ENCODE results near the gene GTF2H2C_2.
A peak's percentile ranks its signal among the peaks of the same experiment; 100 is the strongest.
"Not testable (repeated sequence)": the region's sequence is repeated elsewhere in the genome, so short reads cannot be mapped to it uniquely, and the experiment has no call there.

The GTF2H2C_2 gene

DNA sequence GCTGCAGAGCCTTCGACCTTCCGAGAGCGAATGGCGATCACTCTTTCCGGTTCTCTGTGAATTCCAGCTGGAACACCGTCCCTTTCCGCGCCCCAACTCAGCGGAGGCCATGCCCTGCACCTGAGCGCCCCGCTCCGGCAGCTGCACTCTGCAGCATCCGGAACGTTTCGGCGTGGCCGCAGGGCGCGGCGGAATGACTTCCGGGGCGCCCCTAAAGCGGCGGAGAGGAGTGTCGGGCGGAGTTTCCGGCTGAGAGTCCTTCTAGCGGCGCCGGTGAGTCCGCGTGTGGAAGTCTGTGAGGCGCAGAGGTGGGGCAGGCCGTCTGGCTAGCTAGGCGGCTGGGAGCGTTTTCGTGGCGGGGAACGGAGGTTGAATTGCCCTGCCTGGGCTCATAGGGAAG, at the start of gene GTF2H2C_2:
Gene GTF2H2C_2 (plus strand): TSS at position 252 of the 400 bp plus-strand sequence.
- H3K4me3 ChIP-seq; H3K27ac ChIP-seq (replicated peaks); H3K27me3 ChIP-seq (ENCODE audit: low read depth); H3K4me1 ChIP-seq; DNase-seq; H3K36me3 ChIP-seq; H3K9me3 ChIP-seq (replicated peaks); intact Hi-C loops (cut with micrococcal nuclease): not testable (repeated sequence)

DNA sequence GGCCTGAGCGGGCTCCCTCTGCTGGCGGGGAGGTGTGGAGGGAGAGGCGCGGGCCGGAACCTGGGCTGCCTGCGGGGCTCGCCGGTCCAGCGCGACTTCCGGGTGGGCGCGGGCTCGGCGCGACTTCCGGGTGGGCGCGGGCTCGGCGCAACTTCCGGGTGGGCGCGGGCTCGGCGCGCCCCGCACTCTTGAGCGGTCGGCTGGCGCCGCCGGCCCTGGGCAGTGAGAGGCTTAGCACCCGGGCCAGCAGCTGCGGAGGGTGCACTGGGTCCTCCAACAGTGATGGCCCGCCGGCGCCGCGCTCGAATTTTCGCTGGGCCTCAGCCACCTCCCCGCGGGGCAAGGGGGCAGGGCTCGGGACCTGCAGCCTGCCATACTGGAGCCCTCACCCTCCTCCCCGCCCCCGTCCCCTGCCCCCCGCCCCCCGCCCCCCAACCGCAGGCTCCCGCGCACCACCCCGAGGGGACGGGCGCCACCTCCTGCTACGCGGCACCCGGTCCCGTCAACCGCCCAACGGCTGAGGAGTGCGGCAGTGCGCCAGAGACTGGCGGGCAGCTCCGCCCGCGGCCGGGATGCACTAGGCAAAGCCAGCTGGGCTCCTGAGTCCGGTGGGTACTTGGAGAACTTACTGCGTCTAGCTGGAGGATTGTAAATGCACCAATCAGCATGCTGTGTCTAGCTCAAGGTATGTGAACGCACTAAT, 14.0 kb upstream of the GTF2H2C_2 start:
- H3K36me3 ChIP-seq; H3K4me1 ChIP-seq; intact Hi-C loops (cut with micrococcal nuclease); H3K9me3 ChIP-seq (replicated peaks); H3K27me3 ChIP-seq (ENCODE audit: low read depth): not testable (repeated sequence)
- peak; percentile 39 for DNase-seq
- Histone ChIP-seq H3K4me3 (peak overlapping the region; percentile 64), H3K27ac (replicated peaks) (peak overlapping the region; percentile 83)

GRCh38 chr5:70421322-70421721, 6.2 kb downstream of the GTF2H2C_2 start:
- intact Hi-C loops (cut with micrococcal nuclease); H3K27me3 ChIP-seq (ENCODE audit: low read depth); H3K36me3 ChIP-seq; H3K4me3 ChIP-seq; DNase-seq; H3K27ac ChIP-seq (replicated peaks); H3K4me1 ChIP-seq; H3K9me3 ChIP-seq (replicated peaks): not testable (repeated sequence)

GRCh38 chr5:70423215-70423614, 8.0 kb downstream of the GTF2H2C_2 start:
- H3K36me3 ChIP-seq; H3K4me1 ChIP-seq; intact Hi-C loops (cut with micrococcal nuclease); H3K27me3 ChIP-seq (ENCODE audit: low read depth); H3K9me3 ChIP-seq (replicated peaks); H3K4me3 ChIP-seq; H3K27ac ChIP-seq (replicated peaks); DNase-seq: not testable (repeated sequence)

- H3K27ac ChIP-seq (replicated peaks); H3K4me3 ChIP-seq; H3K9me3 ChIP-seq (replicated peaks); intact Hi-C loops (cut with micrococcal nuclease); H3K4me1 ChIP-seq; H3K36me3 ChIP-seq; DNase-seq; H3K27me3 ChIP-seq (ENCODE audit: low read depth): not testable (repeated sequence)
Observed at GRCh38 chr5:70438518-70438917, 23.4 kb downstream of the GTF2H2C_2 start.

GRCh38 chr5:70449565-70449964, 34.4 kb downstream of the GTF2H2C_2 start:
- intact Hi-C loops (cut with micrococcal nuclease); H3K27ac ChIP-seq (replicated peaks): not testable (repeated sequence)

DNA sequence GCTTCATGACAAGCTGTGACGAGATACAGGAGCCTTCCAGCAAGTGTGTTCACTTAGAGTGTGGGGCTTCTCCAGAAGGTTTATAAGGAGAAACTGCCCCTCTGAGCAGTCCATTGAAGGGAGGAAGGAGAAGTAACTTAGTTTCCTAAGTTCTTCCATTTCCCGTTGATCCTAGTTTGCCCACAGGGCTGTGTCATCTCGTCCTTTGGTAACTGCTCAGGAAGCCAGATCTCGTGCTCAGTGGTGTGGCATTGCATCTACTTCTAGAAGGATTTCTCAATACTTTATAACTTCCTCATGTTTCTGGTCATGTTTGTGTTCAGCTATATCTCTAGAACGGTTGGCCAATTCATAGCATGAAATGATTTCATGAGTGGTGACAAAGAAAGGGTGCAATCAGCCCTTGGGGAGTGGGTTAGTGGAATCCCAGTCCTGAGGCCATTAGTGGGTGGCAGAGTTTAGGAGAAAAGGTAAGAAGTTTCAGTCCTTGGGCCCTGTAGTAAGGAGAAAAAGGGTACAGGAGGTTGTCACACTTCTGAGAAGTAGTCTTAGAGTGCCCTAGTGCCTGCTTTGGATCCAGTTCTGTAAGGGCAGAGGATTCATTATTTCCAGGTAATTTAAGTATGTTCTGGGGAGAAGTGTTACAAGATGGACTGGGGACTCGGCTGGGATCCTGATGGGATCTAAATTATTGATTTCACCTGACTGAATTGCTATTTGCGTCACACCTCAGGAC, 36.2 kb downstream of the GTF2H2C_2 start:
- H3K4me3 ChIP-seq; DNase-seq; intact Hi-C loops (cut with micrococcal nuclease); H3K27me3 ChIP-seq (ENCODE audit: low read depth); H3K36me3 ChIP-seq; H3K27ac ChIP-seq (replicated peaks); H3K4me1 ChIP-seq; H3K9me3 ChIP-seq (replicated peaks): not testable (repeated sequence)

More at GRCh38 chr5:70449565-70449964, 34.4 kb downstream of the GTF2H2C_2 start:
- H3K27me3 ChIP-seq (ENCODE audit: low read depth); H3K36me3 ChIP-seq; H3K9me3 ChIP-seq (replicated peaks); H3K4me1 ChIP-seq; H3K4me3 ChIP-seq; DNase-seq: not testable (repeated sequence)

GRCh38 chr5:70457093-70457492, 41.9 kb downstream of the GTF2H2C_2 start:
- H3K4me3 ChIP-seq; H3K9me3 ChIP-seq (replicated peaks); H3K27me3 ChIP-seq (ENCODE audit: low read depth); DNase-seq; H3K4me1 ChIP-seq; H3K36me3 ChIP-seq; intact Hi-C loops (cut with micrococcal nuclease); H3K27ac ChIP-seq (replicated peaks): not testable (repeated sequence)

DNA sequence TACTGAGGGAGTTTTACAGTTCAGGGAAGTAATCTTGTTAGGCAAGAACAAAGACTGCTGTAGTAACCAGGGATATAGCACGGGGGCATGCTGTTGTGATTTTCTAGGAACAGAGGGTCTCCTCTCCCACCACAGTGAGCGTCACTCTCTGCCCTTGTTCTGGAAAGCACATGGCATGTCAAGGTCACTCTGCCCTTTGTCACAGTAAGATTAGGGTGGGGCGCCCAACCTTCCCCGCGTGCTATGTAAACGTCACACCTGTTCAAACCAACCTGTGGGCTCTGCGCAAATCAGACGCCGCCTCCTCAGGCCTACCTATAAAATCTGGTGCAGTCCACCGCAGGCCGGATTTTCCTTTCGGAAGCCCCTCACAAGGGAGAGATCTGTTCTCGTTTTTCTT, 44.0 kb downstream of the GTF2H2C_2 start:
- DNase-seq; H3K4me3 ChIP-seq; intact Hi-C loops (cut with micrococcal nuclease): not testable (repeated sequence)

GRCh38 chr5:70461984-70462383, 46.8 kb downstream of the GTF2H2C_2 start:
- DNase-seq; H3K4me3 ChIP-seq; H3K4me1 ChIP-seq; H3K36me3 ChIP-seq; intact Hi-C loops (cut with micrococcal nuclease); H3K27me3 ChIP-seq (ENCODE audit: low read depth); H3K9me3 ChIP-seq (replicated peaks); H3K27ac ChIP-seq (replicated peaks): not testable (repeated sequence)

More for the DNA sequence above, 44.0 kb downstream of the GTF2H2C_2 start:
- not testable (repeated sequence) for H3K27ac ChIP-seq (replicated peaks); H3K27me3 ChIP-seq (ENCODE audit: low read depth); H3K36me3 ChIP-seq; H3K4me1 ChIP-seq; H3K9me3 ChIP-seq (replicated peaks)

DNA sequence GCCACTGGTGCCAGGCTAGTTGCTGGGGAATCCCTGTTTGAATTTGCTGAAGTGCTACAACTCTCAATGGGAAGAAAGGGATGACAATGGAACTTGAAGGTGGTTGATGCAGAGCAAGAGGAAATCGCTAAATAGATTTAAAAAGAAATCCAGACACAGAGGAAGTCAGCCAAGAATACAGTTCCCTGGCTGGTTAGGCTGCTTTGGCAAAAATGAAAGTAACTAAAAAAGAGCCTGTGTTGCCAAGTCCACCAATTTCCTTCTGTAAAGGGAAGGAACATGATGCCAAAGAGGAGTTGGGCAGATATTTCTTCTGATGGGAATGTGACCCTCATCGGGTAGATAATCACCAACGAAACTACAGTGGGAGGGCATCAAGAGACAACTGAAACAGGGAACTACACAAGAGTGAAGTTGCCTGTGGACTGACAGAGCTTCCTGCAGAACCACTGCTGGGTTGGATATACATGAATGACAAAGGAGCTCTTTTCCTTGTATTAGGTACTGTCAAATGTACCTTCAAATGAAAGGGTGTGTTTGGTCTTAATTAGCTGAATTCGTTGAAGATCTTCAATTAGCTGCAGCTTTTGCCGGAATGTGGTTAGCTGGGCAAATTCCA, 49.0 kb downstream of the GTF2H2C_2 start:
- H3K27me3 ChIP-seq (ENCODE audit: low read depth); H3K27ac ChIP-seq (replicated peaks); H3K36me3 ChIP-seq; DNase-seq; intact Hi-C loops (cut with micrococcal nuclease); H3K9me3 ChIP-seq (replicated peaks); H3K4me3 ChIP-seq; H3K4me1 ChIP-seq: not testable (repeated sequence)

DNA sequence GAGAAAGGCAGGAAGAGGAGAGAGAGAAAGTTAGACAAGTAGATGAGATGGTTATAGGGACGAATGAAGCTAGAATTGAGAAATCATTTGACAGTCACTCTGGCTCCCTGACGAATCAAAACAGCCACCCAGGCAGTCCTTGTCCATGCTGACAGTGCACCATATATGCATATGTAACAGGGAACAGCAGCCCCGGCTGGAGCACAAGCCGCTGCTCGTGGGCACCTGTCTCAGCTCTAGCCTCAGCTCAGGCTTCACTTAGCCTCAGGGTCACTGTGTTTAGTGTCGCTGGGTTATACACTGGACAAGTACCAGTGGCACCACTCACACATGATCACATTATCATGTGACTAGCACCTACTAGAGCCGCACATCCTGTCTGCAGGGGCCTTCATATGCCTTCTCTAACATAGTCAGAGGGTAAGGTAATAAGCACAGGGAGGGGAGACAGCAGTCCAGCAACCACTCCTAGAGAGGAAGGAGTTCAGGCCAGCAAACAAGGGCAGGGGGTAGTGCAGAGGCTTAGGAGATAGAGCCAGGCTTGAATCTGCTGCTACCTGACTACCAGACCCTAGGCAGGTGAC, 54.9 kb downstream of the GTF2H2C_2 start:
- intact Hi-C loops (cut with micrococcal nuclease); DNase-seq; H3K36me3 ChIP-seq; H3K27me3 ChIP-seq (ENCODE audit: low read depth); H3K9me3 ChIP-seq (replicated peaks); H3K27ac ChIP-seq (replicated peaks); H3K4me1 ChIP-seq; H3K4me3 ChIP-seq: not testable (repeated sequence)
